ENCODE results near the gene SLC17A7. TPM values are rescaled to one million over a fixed set of nuclear protein-coding genes. Genes with fewer than 3 reads are reported as not detected.
A peak's percentile ranks its signal among the peaks of the same experiment; 100 is the strongest.

The SLC17A7 gene
- total and polyA plus RNA-seq, 2 donors from 2014 or later: 0.45 to 1.4 TPM

- TF ChIP-seq CTCF (IDR thresholded peaks at IDR 0.05; ENCODE audit: borderline replicate concordance, extremely low read depth, insufficient read depth): no peak
- Histone ChIP-seq H3K9me3 (ENCODE audit: control insufficient read depth in 2 of 3, insufficient read depth in 1 of 3, low read length in 3 of 3) (no peaks in the 10 kb centered on the region), H3K4me3 (ENCODE audit: low read length in 3 of 3) (no peak overlapping the region), H3K36me3 (ENCODE audit: control insufficient read depth in 2 of 3, insufficient read depth in 3 of 3, low read length in 3 of 3) (no peaks in the 10 kb centered on the region), H3K4me1 (ENCODE audit: control insufficient read depth in 2 of 3, insufficient read depth in 2 of 3, low read depth in 1 of 3, low read length in 3 of 3) (no peaks in the 10 kb centered on the region), H3K27me3 (ENCODE audit: control insufficient read depth, insufficient read depth, low read length) (peaks cover 63% of the 10 kb centered on the region), H3K27ac (ENCODE audit: low read depth in 2 of 2, low read length in 2 of 2) (no peak overlapping the region), H3K9ac (ENCODE audit: low read length in 3 of 3) (no peak overlapping the region)
- FAIRE-seq: no peak
- intact Hi-C loops (cut with DNase I): loop anchor here (10.0 kb wide), 1 partner anchor 212 kb away; no protein-coding TSS in a partner anchor
- DNase-seq: no peak
Measured at GRCh38 chr19:49437231-49437630, 4.1 kb downstream of the SLC17A7 start.

DNA sequence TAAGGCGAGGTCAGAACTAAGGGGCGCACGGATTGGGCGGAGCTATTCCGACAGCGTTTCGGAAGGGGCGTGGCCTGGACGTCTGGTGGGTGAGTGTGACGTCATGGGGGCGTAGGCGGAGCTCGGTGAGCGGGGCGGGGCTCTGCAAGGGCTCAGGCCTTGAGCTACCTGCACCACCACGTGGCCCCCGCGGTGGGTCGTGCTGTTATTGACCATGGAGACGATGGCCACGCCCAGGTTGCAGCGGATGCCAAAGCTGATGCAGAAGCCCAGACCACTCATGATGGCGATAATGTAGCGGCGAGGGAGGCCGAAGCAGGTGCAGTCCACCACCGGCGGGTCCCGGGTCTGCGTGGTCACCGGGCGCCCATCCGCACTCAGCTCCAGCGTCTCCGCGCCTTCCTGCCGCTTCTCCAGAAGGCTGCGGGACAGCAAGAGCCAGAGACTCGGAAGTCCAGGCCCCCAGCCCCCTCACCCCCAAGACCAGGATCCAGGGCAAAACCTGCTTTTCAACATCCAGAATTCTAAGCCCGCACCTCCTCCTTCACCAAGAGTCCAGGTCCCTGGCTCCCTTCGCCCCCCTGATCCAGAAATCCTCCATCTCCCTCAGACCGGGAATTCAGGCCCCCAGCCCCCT lies 4.8 kb downstream of the SLC17A7 start:
- no peak overlapping the region for H3K9ac ChIP-seq (ENCODE audit: low read length in 3 of 3)
- intact Hi-C loops (cut with DNase I): loop anchor here (10.0 kb wide), 1 partner anchor 212 kb away; no protein-coding TSS in a partner anchor
- DNase-seq (peak in 3 of 5 donors; percentile 47 to 79 (median 60)), FAIRE-seq (no peak)
- no peak overlapping the region for H3K27ac ChIP-seq (ENCODE audit: low read depth in 2 of 2, low read length in 2 of 2)
- no peak for TF ChIP-seq CTCF (IDR thresholded peaks at IDR 0.05; ENCODE audit: borderline replicate concordance, extremely low read depth, insufficient read depth)
- H3K9me3 ChIP-seq (ENCODE audit: control insufficient read depth in 2 of 3, insufficient read depth in 1 of 3, low read length in 3 of 3): no peaks in the 10 kb centered on the region
- no peaks in the 10 kb centered on the region for H3K36me3 ChIP-seq (ENCODE audit: control insufficient read depth in 2 of 3, insufficient read depth in 3 of 3, low read length in 3 of 3)
- peaks cover 64% of the 10 kb centered on the region for H3K27me3 ChIP-seq (ENCODE audit: control insufficient read depth, insufficient read depth, low read length)
- H3K4me1 ChIP-seq (ENCODE audit: control insufficient read depth in 2 of 3, insufficient read depth in 2 of 3, low read depth in 1 of 3, low read length in 3 of 3): no peaks in the 10 kb centered on the region
- no peak overlapping the region for H3K4me3 ChIP-seq (ENCODE audit: low read length in 3 of 3)

DNA sequence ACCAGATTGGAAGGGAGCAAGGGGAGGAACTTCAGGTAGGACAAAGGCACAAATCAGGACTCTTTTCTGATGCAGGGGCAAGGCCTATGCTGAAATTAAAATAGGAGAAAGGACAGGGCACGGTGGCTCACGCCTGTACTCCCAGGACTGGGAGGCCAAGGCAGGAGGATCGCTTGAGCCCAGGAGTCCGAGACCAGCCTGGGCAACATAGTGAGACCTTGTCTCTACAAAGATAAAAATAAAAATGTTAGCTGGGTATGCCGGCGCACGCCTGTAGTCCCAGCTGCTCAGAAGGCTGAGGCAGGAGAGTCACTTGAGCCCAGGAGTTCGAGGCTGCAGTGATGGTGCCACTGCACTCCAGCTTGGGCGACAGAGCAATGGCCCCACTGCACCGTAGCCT lies 5.7 kb downstream of the SLC17A7 start:
- H3K36me3 ChIP-seq (ENCODE audit: control insufficient read depth in 2 of 3, insufficient read depth in 3 of 3, low read length in 3 of 3): no peaks in the 10 kb centered on the region
- no peaks in the 10 kb centered on the region for H3K4me1 ChIP-seq (ENCODE audit: control insufficient read depth in 2 of 3, insufficient read depth in 2 of 3, low read depth in 1 of 3, low read length in 3 of 3)
- FAIRE-seq: no peak
- H3K27me3 ChIP-seq (ENCODE audit: control insufficient read depth, insufficient read depth, low read length): peaks cover 69% of the 10 kb centered on the region
- intact Hi-C loops (cut with DNase I): loop anchor here (10.0 kb wide), 1 partner anchor 211 kb away; no protein-coding TSS in a partner anchor
- no peak overlapping the region for H3K27ac ChIP-seq (ENCODE audit: low read depth in 2 of 2, low read length in 2 of 2)
- DNase-seq: no peak
- no peak overlapping the region for H3K4me3 ChIP-seq (ENCODE audit: low read length in 3 of 3)
- no peaks in the 10 kb centered on the region for H3K9me3 ChIP-seq (ENCODE audit: control insufficient read depth in 2 of 3, insufficient read depth in 1 of 3, low read length in 3 of 3)
- TF ChIP-seq CTCF (IDR thresholded peaks at IDR 0.05; ENCODE audit: borderline replicate concordance, extremely low read depth, insufficient read depth): no peak
- H3K9ac ChIP-seq (ENCODE audit: low read length in 3 of 3): no peak overlapping the region

Measured in kidney (tissue), 14 donors.